GM12878 (cell line): ENCODE data around the gene DNMT3A. TPM values are rescaled to one million over a fixed set of nuclear protein-coding genes. Genes with fewer than 3 reads are reported as not detected.

Experiments
- ATAC-seq: fragments of 200-7000 bp; cut with Tn5 transposase; 3 replicates; pipeline ENCODE4 v1.9.1; 2020; ENCODE audit warnings: mild to moderate bottlenecking, moderate library complexity
- BruUV-seq: library from RNA; stranded (reverse); fragments of 400-500 nt; replicated peaks from 2 replicates; lab custom pipeline; 2021; lab: Mats Ljungman, UMichigan
- CTCF ChIA-PET: fragments of 300-600 bp; sonication (Branson Sonifier 250); formaldehyde crosslinking; extraction: SDS; loops from one replicate; lab custom pipeline; 2021; ENCODE audit warnings: inconsistent platforms; lab: Yijun Ruan, JAX
- POLR2A ChIA-PET: fragments of 350-600 bp; formaldehyde crosslinking; extraction: SDS; loops from one replicate; lab custom pipeline; 2021; ENCODE audit warnings: inconsistent platforms; lab: Charles Lee
- RAD21 ChIA-PET: fragments of 300-600 bp; sonication (Branson Sonifier 250); formaldehyde crosslinking; loops from one replicate; lab custom pipeline; 2023; ENCODE audit warnings: antibody characterized with exemption; ENCODE audit not compliant: unreplicated experiment; lab: Charles Lee
- SMC1A ChIA-PET: fragments of 300-600 bp; sonication (Branson Sonifier 250); formaldehyde crosslinking; loops from one replicate; lab custom pipeline; 2023; ENCODE audit not compliant: unreplicated experiment, uncharacterized antibody; lab: Charles Lee
- DNase-seq: peaks from one replicate; pipeline ENCODE4 v3.0.0-alpha.2; 2011; ENCODE audit warnings: low read depth, low spot score
- FAIRE-seq: peaks from 3 replicates; lab custom pipeline; 2011; peaks lifted over from hg19 to GRCh38; lab: Jason Lieb, UNC
- H2AFZ ChIP-seq: 2 replicates; pipeline ENCODE4 v1.6.0; 2011; ENCODE audit warnings: low read depth, low read length, control low read depth; ENCODE audit not compliant: control insufficient read depth
- H3K27ac ChIP-seq: 2 replicates; pipeline ENCODE4 v1.5.1; 2011; ENCODE audit warnings: control low read depth; ENCODE audit not compliant: control insufficient read depth, insufficient read depth
- H3K27me3 ChIP-seq, 2 experiments: replicated peaks in 1 of 2; 2 replicates each; pipeline versions ENCODE4 v1.6.0 to v1.6.1; 2011; ENCODE audit warnings: low read length in 1 of 2; ENCODE audit not compliant: control insufficient read depth in 2 of 2, insufficient read depth in 2 of 2
- H3K36me3 ChIP-seq, 2 experiments: 2 replicates each; pipeline ENCODE4 v1.5.1; 2011; ENCODE audit warnings: low read length in 1 of 2; ENCODE audit not compliant: control insufficient read depth in 2 of 2, insufficient read depth in 2 of 2
- H3K4me1 ChIP-seq: 2 replicates; pipeline ENCODE4 v1.6.1; 2011; ENCODE audit warnings: mild to moderate bottlenecking, low read length, moderate library complexity, mixed read lengths; ENCODE audit not compliant: control insufficient read depth, insufficient read depth
- H3K4me2 ChIP-seq: 2 replicates; pipeline ENCODE4 v1.6.0; 2011; ENCODE audit warnings: control low read depth; ENCODE audit not compliant: control insufficient read depth, insufficient read depth
- H3K4me3 ChIP-seq: fragments of 200-600 bp; sonication (generic); 2 replicates; pipeline ENCODE4 v1.5.1; 2016
- H3K79me2 ChIP-seq: 2 replicates; pipeline ENCODE4 v1.6.0; 2011; ENCODE audit warnings: low read length; ENCODE audit not compliant: control insufficient read depth, insufficient read depth
- H3K9ac ChIP-seq: 2 replicates; pipeline ENCODE4 v1.8.0; 2011; ENCODE audit warnings: low read length, control low read depth, mixed read lengths; ENCODE audit not compliant: control insufficient read depth, insufficient read depth
- H3K9me3 ChIP-seq: replicated peaks from 3 replicates; pipeline ENCODE4 v1.5.1; 2011; ENCODE audit warnings: mild to moderate bottlenecking, low read length; ENCODE audit not compliant: control insufficient read depth, insufficient read depth
- H4K20me1 ChIP-seq: 2 replicates; pipeline ENCODE4 v1.6.0; 2011; ENCODE audit not compliant: control insufficient read depth, insufficient read depth
- ATF7 ChIP-seq: fragments of 450-650 bp; IDR thresholded peaks from 2 replicates; pipeline ENCODE4 v1.6.1; 2016; ENCODE audit warnings: low read depth, mild to moderate bottlenecking
- ETV6 ChIP-seq, 2 experiments: fragments of 450-650 bp in 1 of 2; IDR thresholded peaks in 1 of 2; conservative IDR thresholded peaks in 1 of 2; 2 replicates each; pipeline ENCODE4 v1.6.1; 2014; ENCODE audit warnings: antibody characterized with exemption in 1 of 2, borderline replicate concordance in 1 of 2, low read depth in 1 of 2, mild to moderate bottlenecking in 1 of 2, moderate library complexity in 1 of 2
- KLF5 ChIP-seq: fragments of 450-650 bp; IDR thresholded peaks from 2 replicates; pipeline ENCODE4 v1.6.1; 2014; ENCODE audit warnings: mild to moderate bottlenecking; ENCODE audit not compliant: partially characterized antibody
- RAD51 ChIP-seq: fragments of 450-650 bp; IDR thresholded peaks from 2 replicates; pipeline ENCODE4 v1.6.1; 2016; ENCODE audit warnings: moderate library complexity, mild to moderate bottlenecking, inconsistent platforms
- RFX5 ChIP-seq: IDR thresholded peaks from 2 replicates; pipeline ENCODE4 v1.6.1; 2011; ENCODE audit warnings: low read depth, low read length, improper control_type of control experiment
- SREBF1 ChIP-seq: IDR thresholded peaks from 2 replicates; pipeline ENCODE4 v1.6.1; 2012; ENCODE audit warnings: mild to moderate bottlenecking, low read length
- WRNIP1 ChIP-seq: IDR thresholded peaks from 2 replicates; pipeline ENCODE4 v1.6.1; 2011; ENCODE audit warnings: low read depth, low read length, improper control_type of control experiment, borderline replicate concordance
- ZBED1 ChIP-seq: IDR thresholded peaks from 2 replicates; pipeline ENCODE4 v1.6.1; 2016; ENCODE audit warnings: borderline replicate concordance
- WGBS: methylation state at CpG from one replicate; pipeline ENCODE4 v1.1.6; 2016; ENCODE audit warnings: low lambda C conversion rate; ENCODE audit not compliant: insufficient replicate concordance, insufficient coverage; ENCODE audit errors: missing lambda C conversion rate; 5-methylcytosine and 5-hydroxymethylcytosine counted together
- in situ Hi-C: fragments of 300-500 bp; cut with MboI; formaldehyde crosslinking; loops from 9 replicates; pipeline ENCODE4 v1.14.3; 2018; ENCODE audit warnings: mixed read lengths
- intact Hi-C: fragments of 100-400 bp; cut with micrococcal nuclease; formaldehyde crosslinking; loops from one replicate; pipeline ENCODE4 v1.14.2; 2022; ENCODE audit not compliant: unreplicated experiment
- polyA plus RNA-seq, 11 experiments: library from polyadenylated mRNA; depleted of rRNA in 4 of 11; unstranded in 6 of 11; stranded (reverse) in 5 of 11; fragments of >200 nt; fragmentation: Nextera tagmentation in 4 of 11; fragmentation: Illumina TruSeq in 1 of 11; extraction: Ambion mirVana in 4 of 11; extraction: Trizol in 1 of 11; gene quantifications; 1 replicate in 1 of 11; 2 replicates in 10 of 11; pipeline versions ENCODE4 v1.2.1 to v1.2.3, GENCODE V29; 2011 to 2016; ENCODE audit warnings: inconsistent platforms in 2 of 11, missing spikeins in 2 of 11, low read depth in 1 of 11
- total RNA-seq, 4 experiments: library from RNA; depleted of rRNA in 3 of 4; stranded (reverse); fragments of >200 nt in 3 of 4; fragmentation: Illumina TruSeq in 1 of 4; extraction: Trizol in 1 of 4; gene quantifications; 2 replicates each; pipeline versions ENCODE4 v1.2.1 to v1.2.3, GENCODE V29; 2013 to 2021
- TF ChIP-seq, protein P1 (sequence below): IDR thresholded peaks from 2 replicates; pipeline ENCODE4 v1.6.1; 2011; ENCODE audit warnings: low read depth, mild to moderate bottlenecking, low read length, moderate library complexity, borderline replicate concordance; ENCODE audit errors: extremely low read depth
- TF ChIP-seq, protein P2 (sequence below): fragments of 450-650 bp; IDR thresholded peaks from 2 replicates; pipeline ENCODE4 v1.6.1; 2018; ENCODE audit warnings: borderline replicate concordance, mild to moderate bottlenecking; ENCODE audit not compliant: partially characterized antibody

DNMT3A gene
- total and polyA plus RNA-seq, 10 of the 15 experiments (the other 5 are each of a cell fraction or from before 2014, with no cell fraction given) = 7.4 to 51.6 (median 17.4) TPM

- in situ Hi-C loops (no loop called here), intact Hi-C loops (no loop called here)
- Histone ChIP-seq H2AFZ (no peak overlapping the region), H3K9me3 (no peaks in the 10 kb centered on the region), H3K79me2 (peaks cover 9% of the 10 kb centered on the region), H3K9ac (no peak overlapping the region), H4K20me1 (no peaks in the 10 kb centered on the region), H3K4me3 (no peak overlapping the region), H3K27me3 (no peaks in the 10 kb centered on the region), H3K4me1 (peaks cover 31% of the 10 kb centered on the region), H3K27ac (no peak overlapping the region), H3K4me2 (no peak overlapping the region), H3K36me3 (peaks cover 0 to 8% of the 10 kb centered on the region in 2 experiments; a peak in 3 of 4 replicates)
- no TSS peak for BruUV-seq
- DNase-seq (no peak), ATAC-seq (no peak), FAIRE-seq (no peak)
- CTCF ChIA-PET = no interaction called here
- TF ChIP-seq ATF7 = no peak
- TF ChIP-seq, protein P1, sequence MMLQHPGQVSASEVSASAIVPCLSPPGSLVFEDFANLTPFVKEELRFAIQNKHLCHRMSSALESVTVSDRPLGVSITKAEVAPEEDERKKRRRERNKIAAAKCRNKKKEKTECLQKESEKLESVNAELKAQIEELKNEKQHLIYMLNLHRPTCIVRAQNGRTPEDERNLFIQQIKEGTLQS = no peak
- TF ChIP-seq RAD51 = no peak
- TF ChIP-seq, protein P2, sequence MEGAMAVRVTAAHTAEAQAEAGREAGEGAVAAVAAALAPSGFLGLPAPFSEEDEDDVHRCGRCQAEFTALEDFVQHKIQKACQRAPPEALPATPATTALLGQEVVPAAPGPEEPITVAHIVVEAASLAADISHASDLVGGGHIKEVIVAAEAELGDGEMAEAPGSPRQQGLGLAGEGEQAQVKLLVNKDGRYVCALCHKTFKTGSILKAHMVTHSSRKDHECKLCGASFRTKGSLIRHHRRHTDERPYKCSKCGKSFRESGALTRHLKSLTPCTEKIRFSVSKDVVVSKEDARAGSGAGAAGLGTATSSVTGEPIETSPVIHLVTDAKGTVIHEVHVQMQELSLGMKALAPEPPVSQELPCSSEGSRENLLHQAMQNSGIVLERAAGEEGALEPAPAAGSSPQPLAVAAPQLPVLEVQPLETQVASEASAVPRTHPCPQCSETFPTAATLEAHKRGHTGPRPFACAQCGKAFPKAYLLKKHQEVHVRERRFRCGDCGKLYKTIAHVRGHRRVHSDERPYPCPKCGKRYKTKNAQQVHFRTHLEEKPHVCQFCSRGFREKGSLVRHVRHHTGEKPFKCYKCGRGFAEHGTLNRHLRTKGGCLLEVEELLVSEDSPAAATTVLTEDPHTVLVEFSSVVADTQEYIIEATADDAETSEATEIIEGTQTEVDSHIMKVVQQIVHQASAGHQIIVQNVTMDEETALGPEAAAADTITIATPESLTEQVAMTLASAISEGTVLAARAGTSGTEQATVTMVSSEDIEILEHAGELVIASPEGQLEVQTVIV = no peak
- no peak for TF ChIP-seq ETV6 (conservative IDR thresholded peaks at IDR 0.05 in 1 of 2, IDR thresholded peaks at IDR 0.05 in 1 of 2; ENCODE audit: borderline replicate concordance in 1 of 2, low read depth in 1 of 2)
- TF ChIP-seq SREBF1 = no peak
- TF ChIP-seq RFX5 = no peak
- no peak for TF ChIP-seq KLF5
- TF ChIP-seq ZBED1 = no peak
- TF ChIP-seq WRNIP1 = no peak
- RAD21 ChIA-PET = interaction anchor here (1.0 kb wide), 1 partner anchor 50 kb away, joined by 4 read pairs; no protein-coding TSS in a partner anchor
- SMC1A ChIA-PET = no interaction called here
- WGBS = 86% methylated on average over 22 of the region's 23 CpGs
- POLR2A ChIA-PET = no interaction called here
These were observed 29.7 kb downstream of the DNMT3A start for GRCh38 chr2:25311865-25312575.
